Measurements from ENCODE around the gene PCDH9.

Gene PCDH9

DNA sequence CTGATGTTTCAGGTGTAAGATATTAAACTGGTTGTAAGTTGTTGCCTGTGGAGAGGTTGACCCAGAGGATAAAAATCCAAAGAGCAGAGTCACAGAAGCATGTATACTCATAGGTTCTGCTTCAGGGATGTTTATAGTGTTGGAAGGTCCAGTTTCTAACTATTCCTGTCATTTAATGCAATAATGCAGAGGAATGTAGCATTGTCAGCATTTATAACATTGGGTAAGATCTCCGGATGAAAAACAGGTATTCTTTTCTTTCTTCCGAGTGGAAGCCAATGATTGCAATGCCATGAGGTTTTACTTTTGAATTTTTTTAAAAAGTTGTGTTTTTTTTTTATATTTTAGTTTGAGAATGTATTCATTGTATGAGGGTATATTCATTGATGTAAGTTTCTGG is 771.0 kb downstream of the PCDH9 start:
- TF ChIP-seq FOXP2 (optimal IDR thresholded peaks at IDR 0.05; ENCODE audit: borderline replicate concordance, extremely low read depth, extremely low read length, insufficient read depth) = no peak
- no peak for TF ChIP-seq POLR2AphosphoS5 (IDR thresholded peaks at IDR 0.05; ENCODE audit: low read depth, low read length)
- no peak for TF ChIP-seq TAF1 (IDR thresholded peaks at IDR 0.05; ENCODE audit: borderline replicate concordance, insufficient read depth, low read length)
- no peak for TF ChIP-seq SIN3A (IDR thresholded peaks at IDR 0.05; ENCODE audit: borderline replicate concordance, insufficient read depth, low read length)
- TF ChIP-seq, protein P1, sequence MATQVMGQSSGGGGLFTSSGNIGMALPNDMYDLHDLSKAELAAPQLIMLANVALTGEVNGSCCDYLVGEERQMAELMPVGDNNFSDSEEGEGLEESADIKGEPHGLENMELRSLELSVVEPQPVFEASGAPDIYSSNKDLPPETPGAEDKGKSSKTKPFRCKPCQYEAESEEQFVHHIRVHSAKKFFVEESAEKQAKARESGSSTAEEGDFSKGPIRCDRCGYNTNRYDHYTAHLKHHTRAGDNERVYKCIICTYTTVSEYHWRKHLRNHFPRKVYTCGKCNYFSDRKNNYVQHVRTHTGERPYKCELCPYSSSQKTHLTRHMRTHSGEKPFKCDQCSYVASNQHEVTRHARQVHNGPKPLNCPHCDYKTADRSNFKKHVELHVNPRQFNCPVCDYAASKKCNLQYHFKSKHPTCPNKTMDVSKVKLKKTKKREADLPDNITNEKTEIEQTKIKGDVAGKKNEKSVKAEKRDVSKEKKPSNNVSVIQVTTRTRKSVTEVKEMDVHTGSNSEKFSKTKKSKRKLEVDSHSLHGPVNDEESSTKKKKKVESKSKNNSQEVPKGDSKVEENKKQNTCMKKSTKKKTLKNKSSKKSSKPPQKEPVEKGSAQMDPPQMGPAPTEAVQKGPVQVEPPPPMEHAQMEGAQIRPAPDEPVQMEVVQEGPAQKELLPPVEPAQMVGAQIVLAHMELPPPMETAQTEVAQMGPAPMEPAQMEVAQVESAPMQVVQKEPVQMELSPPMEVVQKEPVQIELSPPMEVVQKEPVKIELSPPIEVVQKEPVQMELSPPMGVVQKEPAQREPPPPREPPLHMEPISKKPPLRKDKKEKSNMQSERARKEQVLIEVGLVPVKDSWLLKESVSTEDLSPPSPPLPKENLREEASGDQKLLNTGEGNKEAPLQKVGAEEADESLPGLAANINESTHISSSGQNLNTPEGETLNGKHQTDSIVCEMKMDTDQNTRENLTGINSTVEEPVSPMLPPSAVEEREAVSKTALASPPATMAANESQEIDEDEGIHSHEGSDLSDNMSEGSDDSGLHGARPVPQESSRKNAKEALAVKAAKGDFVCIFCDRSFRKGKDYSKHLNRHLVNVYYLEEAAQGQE (IDR thresholded peaks at IDR 0.05; ENCODE audit: insufficient read depth in 1 of 2, low read depth in 2 of 2, low read length in 2 of 2) = no peak

DNA sequence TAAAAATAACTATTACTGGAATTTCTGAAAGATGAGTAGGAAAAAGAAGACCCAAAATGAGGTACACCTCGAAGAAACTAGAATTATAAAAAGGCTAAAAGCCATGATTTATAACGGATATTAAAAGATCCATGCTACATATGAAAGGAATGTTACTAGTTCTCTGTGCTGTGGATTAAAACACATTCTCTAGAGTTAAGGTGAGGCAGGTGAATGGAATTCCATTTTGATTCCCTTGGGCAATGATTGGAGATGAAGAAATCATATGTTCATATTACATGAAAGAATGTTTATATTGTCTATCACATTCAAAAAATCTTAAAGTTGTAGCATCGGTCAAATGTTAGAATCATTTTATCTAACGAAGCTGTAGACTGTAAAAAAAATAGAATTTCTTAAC is 783.7 kb downstream of the PCDH9 start:
- no peak for TF ChIP-seq FOXP2 (optimal IDR thresholded peaks at IDR 0.05; ENCODE audit: borderline replicate concordance, extremely low read depth, extremely low read length, insufficient read depth)

GRCh38 chr13:66443926-66444325 is 786.2 kb downstream of the PCDH9 start:
- no peak for TF ChIP-seq TAF1 (IDR thresholded peaks at IDR 0.05; ENCODE audit: borderline replicate concordance, insufficient read depth, low read length)
- TF ChIP-seq, protein P1 (IDR thresholded peaks at IDR 0.05; ENCODE audit: insufficient read depth in 1 of 2, low read depth in 2 of 2, low read length in 2 of 2) = no peak
- TF ChIP-seq FOXP2 (optimal IDR thresholded peaks at IDR 0.05; ENCODE audit: borderline replicate concordance, extremely low read depth, extremely low read length, insufficient read depth) = no peak
- TF ChIP-seq SIN3A (IDR thresholded peaks at IDR 0.05; ENCODE audit: borderline replicate concordance, insufficient read depth, low read length) = no peak
- no peak for TF ChIP-seq POLR2AphosphoS5 (IDR thresholded peaks at IDR 0.05; ENCODE audit: low read depth, low read length)

DNA sequence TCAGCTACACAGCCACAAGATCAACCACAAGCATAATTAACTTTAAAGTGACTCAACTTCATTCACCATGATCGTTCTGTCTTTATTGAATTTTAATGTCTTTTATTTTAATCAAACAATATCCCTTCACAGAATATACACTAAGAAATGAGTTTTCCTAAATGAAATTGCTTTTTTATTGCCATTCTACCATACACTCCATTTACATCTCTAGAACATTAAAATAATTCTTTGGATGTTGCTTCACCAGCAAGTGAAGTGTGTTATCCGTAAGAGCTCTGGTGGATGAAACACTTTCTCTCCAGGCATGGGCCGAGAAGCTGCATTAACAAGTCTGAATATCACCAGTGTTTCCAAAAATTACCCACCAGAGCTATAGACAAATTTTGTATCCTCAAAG is 789.2 kb downstream of the PCDH9 start:
- TF ChIP-seq TAF1 (IDR thresholded peaks at IDR 0.05; ENCODE audit: borderline replicate concordance, insufficient read depth, low read length) (no peak), FOXP2 (optimal IDR thresholded peaks at IDR 0.05; ENCODE audit: borderline replicate concordance, extremely low read depth, extremely low read length, insufficient read depth) (no peak), SIN3A (IDR thresholded peaks at IDR 0.05; ENCODE audit: borderline replicate concordance, insufficient read depth, low read length) (no peak), POLR2AphosphoS5 (IDR thresholded peaks at IDR 0.05; ENCODE audit: low read depth, low read length) (no peak)
- TF ChIP-seq, protein P1 (IDR thresholded peaks at IDR 0.05; ENCODE audit: insufficient read depth in 1 of 2, low read depth in 2 of 2, low read length in 2 of 2) = no peak

DNA sequence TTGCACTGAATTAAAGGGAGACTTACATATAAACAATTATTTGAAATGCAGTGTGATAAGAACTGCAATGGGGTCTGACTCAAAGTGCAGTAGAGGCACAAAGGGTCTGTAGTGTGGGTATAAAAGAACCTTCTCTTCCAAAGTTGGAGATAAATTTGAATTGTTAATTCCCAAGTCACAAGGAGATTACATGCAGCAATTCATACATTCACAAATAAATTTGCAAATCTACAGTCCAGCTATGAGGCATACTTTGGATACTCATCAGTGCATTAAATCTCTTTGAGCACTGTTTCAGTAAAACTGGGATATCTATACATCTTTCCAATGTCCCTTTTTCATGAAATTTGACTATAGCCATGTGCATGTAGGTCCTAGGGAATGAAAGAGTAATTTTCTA is 799.4 kb downstream of the PCDH9 start:
- TF ChIP-seq TAF1 (IDR thresholded peaks at IDR 0.05; ENCODE audit: borderline replicate concordance, insufficient read depth, low read length) (no peak), POLR2AphosphoS5 (IDR thresholded peaks at IDR 0.05; ENCODE audit: low read depth, low read length) (no peak), SIN3A (IDR thresholded peaks at IDR 0.05; ENCODE audit: borderline replicate concordance, insufficient read depth, low read length) (no peak)

DNA sequence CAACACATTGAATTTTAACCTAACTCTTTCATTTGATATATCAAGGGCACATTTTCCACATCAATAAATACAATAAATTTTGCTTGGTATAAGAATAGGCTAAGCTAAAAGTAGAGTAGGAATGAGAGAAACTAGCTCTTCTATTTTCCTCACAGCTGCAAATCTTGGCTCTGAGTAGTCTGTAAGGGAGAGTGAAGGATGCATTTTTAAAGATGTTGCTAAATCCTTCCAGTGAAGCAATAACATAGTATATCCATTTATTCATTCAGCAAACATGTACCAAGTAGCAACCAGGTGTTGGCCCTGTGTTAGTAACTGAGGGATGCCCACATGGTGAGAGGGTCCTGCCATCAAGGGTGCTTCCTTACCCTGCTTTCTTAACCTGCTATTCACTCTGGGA is 799.9 kb downstream of the PCDH9 start:
- TF ChIP-seq SIN3A (IDR thresholded peaks at IDR 0.05; ENCODE audit: borderline replicate concordance, insufficient read depth, low read length) = no peak
- TF ChIP-seq, protein P1 (IDR thresholded peaks at IDR 0.05; ENCODE audit: insufficient read depth in 1 of 2, low read depth in 2 of 2, low read length in 2 of 2) = no peak
- TF ChIP-seq FOXP2 (optimal IDR thresholded peaks at IDR 0.05; ENCODE audit: borderline replicate concordance, extremely low read depth, extremely low read length, insufficient read depth) = no peak
- TF ChIP-seq POLR2AphosphoS5 (IDR thresholded peaks at IDR 0.05; ENCODE audit: low read depth, low read length) = no peak
- no peak for TF ChIP-seq TAF1 (IDR thresholded peaks at IDR 0.05; ENCODE audit: borderline replicate concordance, insufficient read depth, low read length)
